GM13976 (cell line): ENCODE measurements around the gene FCRL5.

Experiments used
- DNase-seq: peaks from one replicate; pipeline ENCODE4 v3.0.0; 2012; ENCODE audit warnings: low spot score
- in situ Hi-C: fragments of 300-500 bp; cut with MboI; formaldehyde crosslinking; loops from one replicate; pipeline ENCODE4 v1.12.0; 2022; ENCODE audit warnings: low sequenced_read_pairs, mixed read lengths, inconsistent platforms; ENCODE audit not compliant: unreplicated experiment
- TF ChIP-seq, protein P1 (sequence below): IDR thresholded peaks from 2 replicates; pipeline ENCODE4 v1.5.1; 2012; ENCODE audit warnings: borderline replicate concordance, mild to moderate bottlenecking; ENCODE audit not compliant: insufficient read depth; ENCODE audit errors: extremely low read depth, missing control alignments, control extremely low read depth

FCRL5 gene

DNA sequence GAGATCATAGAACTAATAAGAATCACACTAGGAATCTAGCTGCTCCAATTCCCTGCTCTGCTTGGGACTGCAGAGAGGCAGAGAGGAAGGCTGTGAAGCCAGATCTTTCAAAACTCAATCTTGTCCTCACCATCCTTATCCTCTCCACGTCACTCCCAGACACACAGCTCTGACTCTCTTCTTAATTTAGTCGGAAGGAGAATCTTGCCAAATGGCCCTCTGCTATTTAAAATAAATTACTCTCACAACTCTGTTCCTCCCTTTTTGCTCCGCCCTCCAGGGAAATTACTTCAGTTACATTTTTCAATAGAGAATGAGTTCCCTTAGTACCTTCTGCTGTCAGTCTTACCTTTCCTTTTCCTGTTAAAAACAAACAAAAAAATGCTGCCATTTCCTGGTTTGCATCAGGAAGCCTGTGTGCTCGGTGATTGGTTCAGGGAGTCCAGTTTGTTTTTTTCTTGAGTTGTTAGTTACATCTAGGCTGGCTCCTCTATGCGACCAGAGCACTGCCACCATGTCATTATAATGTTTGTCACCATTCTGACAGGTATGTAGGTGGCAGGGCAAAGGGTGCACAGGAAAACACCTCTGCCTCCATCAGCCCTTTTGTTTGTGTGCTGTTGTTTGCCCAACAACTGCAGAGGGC lies 80.1 kb downstream of the FCRL5 start:
- in situ Hi-C loops = no loop called here
- no peak for DNase-seq
- TF ChIP-seq, protein P1, sequence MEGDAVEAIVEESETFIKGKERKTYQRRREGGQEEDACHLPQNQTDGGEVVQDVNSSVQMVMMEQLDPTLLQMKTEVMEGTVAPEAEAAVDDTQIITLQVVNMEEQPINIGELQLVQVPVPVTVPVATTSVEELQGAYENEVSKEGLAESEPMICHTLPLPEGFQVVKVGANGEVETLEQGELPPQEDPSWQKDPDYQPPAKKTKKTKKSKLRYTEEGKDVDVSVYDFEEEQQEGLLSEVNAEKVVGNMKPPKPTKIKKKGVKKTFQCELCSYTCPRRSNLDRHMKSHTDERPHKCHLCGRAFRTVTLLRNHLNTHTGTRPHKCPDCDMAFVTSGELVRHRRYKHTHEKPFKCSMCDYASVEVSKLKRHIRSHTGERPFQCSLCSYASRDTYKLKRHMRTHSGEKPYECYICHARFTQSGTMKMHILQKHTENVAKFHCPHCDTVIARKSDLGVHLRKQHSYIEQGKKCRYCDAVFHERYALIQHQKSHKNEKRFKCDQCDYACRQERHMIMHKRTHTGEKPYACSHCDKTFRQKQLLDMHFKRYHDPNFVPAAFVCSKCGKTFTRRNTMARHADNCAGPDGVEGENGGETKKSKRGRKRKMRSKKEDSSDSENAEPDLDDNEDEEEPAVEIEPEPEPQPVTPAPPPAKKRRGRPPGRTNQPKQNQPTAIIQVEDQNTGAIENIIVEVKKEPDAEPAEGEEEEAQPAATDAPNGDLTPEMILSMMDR = no peak

DNA sequence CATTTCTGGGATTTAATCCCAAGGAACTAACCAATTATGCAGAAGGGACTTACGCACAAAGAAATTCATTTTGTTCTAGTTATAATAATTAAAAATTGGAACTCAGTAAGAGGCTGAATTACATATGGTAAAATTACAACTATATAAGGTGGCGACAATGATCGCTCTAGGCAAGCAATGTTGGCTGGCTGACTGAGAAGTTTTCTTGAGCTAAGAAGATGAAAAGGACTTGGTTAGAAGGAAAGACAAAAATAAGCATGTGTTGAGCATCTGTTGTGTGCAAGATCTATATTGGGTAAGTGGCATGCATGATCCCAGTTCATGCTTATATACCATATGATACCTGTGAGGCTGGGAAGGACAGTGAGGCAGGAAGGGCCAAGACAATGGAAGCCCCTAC lies 80.8 kb downstream of the FCRL5 start:
- no peak for DNase-seq
- in situ Hi-C loops = no loop called here
- TF ChIP-seq, protein P1 = no peak

DNA sequence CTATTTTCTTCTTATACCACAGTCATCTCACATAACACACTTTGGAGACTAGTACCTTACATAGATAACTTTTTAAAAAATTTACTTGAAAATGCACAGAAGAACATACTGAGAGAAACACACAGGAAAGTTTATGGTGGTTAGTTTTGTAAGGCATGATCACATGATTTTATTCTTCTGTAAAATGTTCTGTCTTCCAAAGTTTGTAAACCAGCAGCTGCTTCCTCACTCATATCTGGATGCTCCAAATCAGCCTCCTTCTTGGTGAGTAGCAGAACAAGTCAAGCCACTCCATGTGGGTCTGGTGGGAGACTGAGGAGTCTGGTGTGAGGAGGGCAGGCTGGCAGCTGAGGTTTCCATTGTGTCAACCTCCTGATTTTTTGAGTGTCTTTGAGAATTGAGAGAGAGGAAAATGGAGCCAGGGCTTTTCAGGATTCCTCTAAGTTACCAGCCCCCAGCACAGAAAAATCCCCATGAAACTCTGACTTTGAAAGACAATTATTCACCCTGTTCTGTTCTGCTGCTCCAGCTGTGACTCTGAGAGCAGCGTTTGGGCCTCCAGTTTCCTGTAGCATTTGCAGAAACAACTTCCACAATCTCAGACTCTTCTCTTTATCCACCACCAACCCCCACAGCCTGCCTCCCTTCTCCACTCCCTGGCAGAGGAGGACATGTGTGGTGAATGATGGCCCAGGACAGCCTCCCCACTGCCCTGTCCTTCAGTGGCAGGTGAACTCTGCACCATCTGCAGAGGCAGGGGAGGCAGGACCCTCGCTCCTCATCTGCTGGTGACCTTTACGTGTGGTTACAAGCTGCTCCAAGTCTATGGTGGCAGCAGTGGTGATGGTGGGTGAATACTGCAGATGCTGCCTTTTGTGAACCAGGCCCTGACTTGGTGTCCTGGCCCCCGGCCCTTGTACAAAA lies 82.3 kb downstream of the FCRL5 start:
- TF ChIP-seq, protein P1 = no peak
- DNase-seq = no peak
- in situ Hi-C loops = no loop called here

DNA sequence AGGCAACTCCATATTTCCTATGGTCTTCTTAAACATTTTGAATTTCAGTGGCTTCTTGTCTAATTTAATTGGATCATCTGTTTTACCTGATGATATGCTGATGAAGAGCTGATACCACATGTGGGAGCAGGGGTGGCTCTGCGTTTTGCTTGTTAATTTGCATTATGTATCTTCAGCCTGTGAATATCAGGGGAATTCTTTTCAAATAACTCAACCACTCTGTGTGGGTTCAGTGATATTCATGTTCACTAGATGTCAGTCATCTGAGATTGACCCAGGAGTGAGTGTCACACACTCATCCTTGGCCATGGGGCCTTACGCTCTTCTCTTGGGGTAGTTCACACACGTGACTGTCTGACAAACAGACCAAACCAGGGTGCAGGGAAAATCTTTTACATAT lies 83.0 kb downstream of the FCRL5 start:
- in situ Hi-C loops = no loop called here
- TF ChIP-seq, protein P1 = no peak
- no peak for DNase-seq

DNA sequence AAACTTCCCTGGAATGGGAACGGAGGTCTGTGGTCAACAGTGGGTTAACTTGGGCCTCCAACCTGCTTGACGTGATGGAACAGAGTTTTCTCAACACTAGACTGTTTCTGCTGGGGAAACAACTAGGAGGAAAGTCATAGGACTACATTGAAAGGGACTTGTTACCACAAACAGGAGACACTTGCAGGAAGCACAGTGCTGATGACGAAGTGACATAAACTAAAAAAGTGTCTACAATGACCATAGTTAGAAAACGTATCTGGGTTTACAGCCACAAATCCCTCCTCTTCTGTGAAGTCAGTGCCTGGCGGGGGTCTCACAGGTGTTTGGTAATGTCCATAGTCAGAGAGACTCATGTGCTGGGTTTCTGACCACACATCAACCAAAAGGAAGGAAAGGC lies 86.3 kb downstream of the FCRL5 start:
- TF ChIP-seq, protein P1 = no peak
- DNase-seq = no peak
- in situ Hi-C loops = no loop called here
